ENCODE measurements around the gene ZNF81.

- no peak for TF ChIP-seq CTCF (IDR thresholded peaks at IDR 0.05; ENCODE audit: low read depth, low read length)
- no peak for TF ChIP-seq EZH2phosphoT487 (IDR thresholded peaks at IDR 0.05; ENCODE audit: low read depth)
Measured at GRCh38 chrX:47796433-47796906, 40.2 kb upstream of the ZNF81 start.

All from OCI-LY3 (cell line).